Inferior parietal cortex (tissue), 1 donor: ENCODE measurements around the gene KCNG2.

Source experiments
- DNase-seq: peaks from one replicate; pipeline ENCODE4 v3.0.0-alpha.2; 2016; ENCODE audit errors: extremely low spot score

The KCNG2 gene

GRCh38 chr18:79905993-79906392, 108.3 kb downstream of the KCNG2 start:
- DNase-seq, result no peak

- DNase-seq, result no peak
Measured at GRCh38 chr18:79906706-79907105, 109.0 kb downstream of the KCNG2 start.

GRCh38 chr18:79910563-79911343, 113.0 kb downstream of the KCNG2 start:
- no peak for DNase-seq

GRCh38 chr18:79911344-79912270, 113.9 kb downstream of the KCNG2 start:
- DNase-seq, result no peak

- DNase-seq, result no peak
Measured at GRCh38 chr18:79912409-79912991, 114.8 kb downstream of the KCNG2 start.

GRCh38 chr18:79912994-79913831, 115.5 kb downstream of the KCNG2 start:
- no peak for DNase-seq

- DNase-seq, result no peak
Measured at GRCh38 chr18:79914614-79915160, 116.9 kb downstream of the KCNG2 start.

GRCh38 chr18:79915161-79916127, 117.7 kb downstream of the KCNG2 start:
- no peak for DNase-seq

- no peak for DNase-seq
Measured at GRCh38 chr18:79916128-79916494, 118.4 kb downstream of the KCNG2 start.

GRCh38 chr18:79916546-79917168, 118.9 kb downstream of the KCNG2 start:
- no peak for DNase-seq

GRCh38 chr18:79917169-79917852, 119.6 kb downstream of the KCNG2 start:
- no peak for DNase-seq

- DNase-seq, result no peak
Measured at GRCh38 chr18:79917853-79918614, 120.3 kb downstream of the KCNG2 start.

GRCh38 chr18:79918615-79919011, 120.9 kb downstream of the KCNG2 start:
- no peak for DNase-seq

GRCh38 chr18:79919089-79919488, 121.4 kb downstream of the KCNG2 start:
- DNase-seq, result no peak

GRCh38 chr18:79921984-79922965, 124.5 kb downstream of the KCNG2 start:
- DNase-seq, result no peak

GRCh38 chr18:79922971-79923411, 125.3 kb downstream of the KCNG2 start:
- no peak for DNase-seq
